SK-N-SH (cell line): ENCODE data around the gene R3HDM1. TPM values are rescaled to one million over a fixed set of nuclear protein-coding genes. Genes with fewer than 3 reads are reported as not detected.

Experiments used
- CTCF ChIA-PET: fragments of 300-600, 350-600 bp; formaldehyde crosslinking; extraction: SDS; loops from one replicate; lab custom pipeline; 2021; lab: Yijun Ruan, JAX
- POLR2A ChIA-PET: fragments of 350-600 bp; sonication (Branson Sonifier 250); formaldehyde crosslinking; extraction: SDS; loops from one replicate; lab custom pipeline; 2020; ENCODE audit warnings: antibody characterized with exemption, inconsistent platforms; lab: Yijun Ruan, JAX
- DNase-seq: peaks from one replicate; pipeline ENCODE4 v3.0.0; 2012
- H2AFZ ChIP-seq: fragments of 200-600 bp; sonication (generic); 2 replicates; pipeline ENCODE4 v1.8.1; 2016; ENCODE audit warnings: antibody characterized with exemption, mild to moderate bottlenecking, low read depth
- H3F3A ChIP-seq: fragments of 200-600 bp; sonication (generic); replicated peaks from 2 replicates; pipeline ENCODE3; 2016; ENCODE audit warnings: antibody characterized with exemption, mild to moderate bottlenecking; ENCODE audit not compliant: insufficient read depth
- H3K27ac ChIP-seq, 2 experiments: fragments of 200-500 bp in 1 of 2; fragments of 200-600 bp in 1 of 2; sonication (Bioruptor generic) in 1 of 2; sonication (generic), shearing (Covaris generic) in 1 of 2; 2 replicates each; pipeline versions ENCODE4 v1.5.1 to v1.6.1; 2014 to 2016; ENCODE audit warnings: low read depth in 2 of 2, inconsistent platforms in 1 of 2, low read length in 1 of 2, mild to moderate bottlenecking in 1 of 2, mixed read lengths in 1 of 2
- H3K27me3 ChIP-seq: fragments of 200-600 bp; sonication (generic), shearing (Covaris generic); 2 replicates; pipeline ENCODE4 v1.6.1; 2016; ENCODE audit warnings: mixed run types; ENCODE audit not compliant: insufficient read depth
- H3K36me3 ChIP-seq, 2 experiments: fragments of 200-500 bp in 1 of 2; fragments of 200-600 bp in 1 of 2; sonication (Bioruptor generic) in 1 of 2; sonication (generic) in 1 of 2; replicated peaks in 1 of 2; 2 replicates each; pipeline versions ENCODE3 to v1.5.1; 2014 to 2016; ENCODE audit warnings: low read length in 1 of 2, mild to moderate bottlenecking in 1 of 2; ENCODE audit not compliant: insufficient read depth in 2 of 2, control insufficient read depth in 1 of 2
- H3K4me1 ChIP-seq, 2 experiments: fragments of 200-500 bp in 1 of 2; fragments of 200-600 bp in 1 of 2; sonication (Bioruptor generic) in 1 of 2; sonication (generic), shearing (Covaris generic) in 1 of 2; 2 replicates each; pipeline versions ENCODE4 v1.5.1 to v1.6.1; 2014 to 2016; ENCODE audit warnings: low read depth in 1 of 2, low read length in 1 of 2, mixed run types in 1 of 2; ENCODE audit not compliant: insufficient read depth in 2 of 2, control insufficient read depth in 1 of 2
- H3K4me2 ChIP-seq: fragments of 200-600 bp; sonication (generic), shearing (Covaris generic); 2 replicates; pipeline ENCODE4 v1.6.1; 2017; ENCODE audit warnings: mixed run types
- H3K4me3 ChIP-seq, 2 experiments: fragments of 200-500 bp in 1 of 2; fragments of 200-600 bp in 1 of 2; sonication (Bioruptor generic) in 1 of 2; sonication (generic), shearing (Covaris generic) in 1 of 2; 2 replicates each; pipeline versions ENCODE4 v1.5.1 to v1.8.1; 2014 to 2016; ENCODE audit warnings: low read depth in 2 of 2, inconsistent platforms in 1 of 2, low read length in 1 of 2, mild to moderate bottlenecking in 1 of 2, mixed read lengths in 1 of 2, moderate library complexity in 1 of 2
- H3K79me2 ChIP-seq: fragments of 200-600 bp; sonication (generic); 2 replicates; pipeline ENCODE4 v1.8.1; 2017; ENCODE audit warnings: mild to moderate bottlenecking; ENCODE audit not compliant: insufficient read depth
- H3K9ac ChIP-seq: fragments of 200-600 bp; sonication (generic); 2 replicates; pipeline ENCODE4 v1.6.1; 2017; ENCODE audit warnings: mixed run types
- H3K9me2 ChIP-seq: fragments of 200-600 bp; sonication (generic); 2 replicates; pipeline ENCODE4 v1.6.1; 2017; ENCODE audit warnings: mixed run types
- H3K9me3 ChIP-seq: fragments of 200-600 bp; sonication (generic); 2 replicates; pipeline ENCODE4 v1.6.1; 2017; ENCODE audit warnings: mixed run types, mild to moderate bottlenecking, moderate library complexity
- H4K20me1 ChIP-seq: fragments of 200-600 bp; sonication (generic); 2 replicates; pipeline ENCODE4 v1.6.1; 2017; ENCODE audit warnings: mild to moderate bottlenecking, mixed run types; ENCODE audit not compliant: insufficient read depth
- ELF1 ChIP-seq: IDR thresholded peaks from 2 replicates; pipeline ENCODE4 v1.4.0; 2012
- EP300 ChIP-seq, 2 experiments: IDR thresholded peaks; 2 replicates each; pipeline versions ENCODE4 v1.4.0 to v1.6.1; 2012; ENCODE audit warnings: borderline replicate concordance in 1 of 2, low read depth in 1 of 2, low read length in 1 of 2
- EZH2phosphoT487 ChIP-seq: fragments of 200-600 bp; sonication (generic); IDR thresholded peaks from 2 replicates; pipeline ENCODE4 v1.6.1; 2017; ENCODE audit warnings: low read depth, mixed run types, mild to moderate bottlenecking, antibody characterized with exemption, moderate library complexity, borderline replicate concordance
- FOSL2 ChIP-seq: IDR thresholded peaks from 2 replicates; pipeline ENCODE4 v1.4.0; 2012; ENCODE audit warnings: low read depth, mild to moderate bottlenecking, moderate library complexity, borderline replicate concordance
- FOXJ3 ChIP-seq: sonication (generic); formaldehyde crosslinking; IDR thresholded peaks from 2 replicates; pipeline ENCODE4 v1.5.1; 2020; ENCODE audit warnings: mild to moderate bottlenecking, missing genetic modification reagents
- GATA2 ChIP-seq: sonication (generic); formaldehyde crosslinking; IDR thresholded peaks from 2 replicates; pipeline ENCODE4 v1.5.0; 2020; ENCODE audit warnings: mild to moderate bottlenecking, missing genetic modification reagents
- JUND ChIP-seq: IDR thresholded peaks from 2 replicates; pipeline ENCODE4 v1.4.0; 2012
- MEF2A ChIP-seq: IDR thresholded peaks from 2 replicates; pipeline ENCODE4 v1.4.0; 2012; ENCODE audit warnings: low read depth, borderline replicate concordance
- MXI1 ChIP-seq: IDR thresholded peaks from 2 replicates; pipeline ENCODE4 v1.6.1; 2012; ENCODE audit warnings: mild to moderate bottlenecking, low read depth, low read length, improper control_type of control experiment
- RAD21 ChIP-seq: IDR thresholded peaks from 2 replicates; pipeline ENCODE4 v1.6.1; 2012; ENCODE audit warnings: mild to moderate bottlenecking, low read length
- RXRA ChIP-seq: IDR thresholded peaks from 2 replicates; pipeline ENCODE4 v1.4.0; 2012; ENCODE audit warnings: low read depth, mild to moderate bottlenecking, borderline replicate concordance
- SMC3 ChIP-seq: IDR thresholded peaks from 2 replicates; pipeline ENCODE4 v1.6.1; 2012; ENCODE audit warnings: low read depth, low read length, improper control_type of control experiment
- TCF12 ChIP-seq: IDR thresholded peaks from 2 replicates; pipeline ENCODE4 v1.4.0; 2012
- TEAD4 ChIP-seq: IDR thresholded peaks from 2 replicates; pipeline ENCODE4 v1.4.0; 2012; ENCODE audit warnings: mild to moderate bottlenecking, borderline replicate concordance; ENCODE audit not compliant: insufficient read depth
- WGBS: methylation state at CpG from one replicate; pipeline ENCODE4 v1.1.6; 2017; ENCODE audit warnings: low lambda C conversion rate; 5-methylcytosine and 5-hydroxymethylcytosine counted together
- polyA plus RNA-seq, 3 experiments: library from polyadenylated mRNA; depleted of rRNA; stranded (reverse); fragments of >200 nt; gene quantifications; 2 replicates each; pipeline ENCODE4 v1.2.3, GENCODE V29; 2012
- TF ChIP-seq, protein P1 (sequence below): IDR thresholded peaks from 2 replicates; pipeline ENCODE4; 2012
- TF ChIP-seq, protein P2 (sequence below): IDR thresholded peaks from 2 replicates; pipeline ENCODE4 v1.4.0; 2012; ENCODE audit warnings: low read depth
- TF ChIP-seq, protein P3 (sequence below): fragments of 150-350 bp; IDR thresholded peaks from 2 replicates; pipeline ENCODE4 v1.6.1; 2017; ENCODE audit warnings: antibody characterized with exemption, low read length, low read depth, borderline replicate concordance
- TF ChIP-seq, protein P4 (sequence below): IDR thresholded peaks from 2 replicates; pipeline ENCODE4 v1.6.1; 2012; ENCODE audit warnings: mild to moderate bottlenecking, low read depth, low read length, moderate library complexity

R3HDM1 gene
- polyA plus RNA-seq, 1 of the 3 experiments (the other 2 are of a cell fraction) = 38.2 TPM

- ChIA-PET POLR2A (no interaction called here), CTCF (interaction anchor here (1.2 to 1.7 kb wide), 2 partner anchors 681 kb away, joined by 3 to 4 read pairs; no protein-coding TSS in a partner anchor)
- TF ChIP-seq GATA2 = no peak
- TF ChIP-seq TCF12 = no peak
- TF ChIP-seq EP300 (IDR thresholded peaks at IDR 0.05; ENCODE audit: borderline replicate concordance in 1 of 2, low read depth in 1 of 2, low read length in 1 of 2) = no peak
- TF ChIP-seq, protein P1, sequence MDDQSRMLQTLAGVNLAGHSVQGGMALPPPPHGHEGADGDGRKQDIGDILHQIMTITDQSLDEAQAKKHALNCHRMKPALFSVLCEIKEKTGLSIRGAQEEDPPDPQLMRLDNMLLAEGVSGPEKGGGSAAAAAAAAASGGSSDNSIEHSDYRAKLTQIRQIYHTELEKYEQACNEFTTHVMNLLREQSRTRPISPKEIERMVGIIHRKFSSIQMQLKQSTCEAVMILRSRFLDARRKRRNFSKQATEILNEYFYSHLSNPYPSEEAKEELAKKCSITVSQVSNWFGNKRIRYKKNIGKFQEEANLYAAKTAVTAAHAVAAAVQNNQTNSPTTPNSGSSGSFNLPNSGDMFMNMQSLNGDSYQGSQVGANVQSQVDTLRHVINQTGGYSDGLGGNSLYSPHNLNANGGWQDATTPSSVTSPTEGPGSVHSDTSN = no peak
- no peak for TF ChIP-seq ELF1
- TF ChIP-seq, protein P2, sequence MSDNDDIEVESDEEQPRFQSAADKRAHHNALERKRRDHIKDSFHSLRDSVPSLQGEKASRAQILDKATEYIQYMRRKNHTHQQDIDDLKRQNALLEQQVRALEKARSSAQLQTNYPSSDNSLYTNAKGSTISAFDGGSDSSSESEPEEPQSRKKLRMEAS = no peak
- TF ChIP-seq, protein P3, sequence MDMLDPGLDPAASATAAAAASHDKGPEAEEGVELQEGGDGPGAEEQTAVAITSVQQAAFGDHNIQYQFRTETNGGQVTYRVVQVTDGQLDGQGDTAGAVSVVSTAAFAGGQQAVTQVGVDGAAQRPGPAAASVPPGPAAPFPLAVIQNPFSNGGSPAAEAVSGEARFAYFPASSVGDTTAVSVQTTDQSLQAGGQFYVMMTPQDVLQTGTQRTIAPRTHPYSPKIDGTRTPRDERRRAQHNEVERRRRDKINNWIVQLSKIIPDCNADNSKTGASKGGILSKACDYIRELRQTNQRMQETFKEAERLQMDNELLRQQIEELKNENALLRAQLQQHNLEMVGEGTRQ = no peak
- no peak for TF ChIP-seq FOSL2
- TF ChIP-seq RAD21 = no peak
- no peak for TF ChIP-seq MEF2A
- no peak for TF ChIP-seq FOXJ3 (CRISPR knock-in tag)
- TF ChIP-seq SMC3 = no peak
- no peak for TF ChIP-seq TEAD4
Measured at GRCh38 chr2:135685361-135685760, 154.1 kb downstream of the R3HDM1 start.

DNA sequence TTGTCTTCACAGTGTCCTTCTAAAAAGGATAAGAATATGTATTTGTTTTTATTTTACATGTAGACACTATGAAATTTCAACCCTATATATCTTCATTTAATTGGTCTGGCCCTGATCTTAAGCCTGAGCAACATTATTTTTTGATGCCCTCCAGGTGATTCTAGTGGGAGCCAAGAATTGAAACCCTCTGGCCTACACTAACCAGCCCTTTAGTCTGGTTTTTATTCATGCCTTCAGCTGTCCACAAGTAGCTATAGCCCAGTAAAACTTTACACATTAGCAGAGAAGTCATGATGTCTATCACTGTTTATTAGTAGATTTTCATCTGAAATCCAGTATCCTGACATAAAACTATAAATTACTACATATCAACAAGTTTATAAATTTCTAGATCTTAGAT is 157.7 kb downstream of the R3HDM1 start:
- no peaks in the 10 kb centered on the region for H3K9me3 ChIP-seq
- H3K79me2 ChIP-seq = no peaks in the 10 kb centered on the region
- ChIA-PET CTCF (interaction anchor here (0.7 to 1.4 kb wide), 2 partner anchors 11 to 21 kb away, joined by 3 to 9 read pairs; no protein-coding TSS in a partner anchor), POLR2A (no interaction called here)
- H3K4me1 ChIP-seq = no peaks in the 10 kb centered on the region; a peak in 1 of 4 replicates
- H3K9ac ChIP-seq = no peak overlapping the region
- H2AFZ ChIP-seq = no peak overlapping the region
- H3F3A ChIP-seq = peaks cover 8% of the 10 kb centered on the region
- TF ChIP-seq, protein P4, sequence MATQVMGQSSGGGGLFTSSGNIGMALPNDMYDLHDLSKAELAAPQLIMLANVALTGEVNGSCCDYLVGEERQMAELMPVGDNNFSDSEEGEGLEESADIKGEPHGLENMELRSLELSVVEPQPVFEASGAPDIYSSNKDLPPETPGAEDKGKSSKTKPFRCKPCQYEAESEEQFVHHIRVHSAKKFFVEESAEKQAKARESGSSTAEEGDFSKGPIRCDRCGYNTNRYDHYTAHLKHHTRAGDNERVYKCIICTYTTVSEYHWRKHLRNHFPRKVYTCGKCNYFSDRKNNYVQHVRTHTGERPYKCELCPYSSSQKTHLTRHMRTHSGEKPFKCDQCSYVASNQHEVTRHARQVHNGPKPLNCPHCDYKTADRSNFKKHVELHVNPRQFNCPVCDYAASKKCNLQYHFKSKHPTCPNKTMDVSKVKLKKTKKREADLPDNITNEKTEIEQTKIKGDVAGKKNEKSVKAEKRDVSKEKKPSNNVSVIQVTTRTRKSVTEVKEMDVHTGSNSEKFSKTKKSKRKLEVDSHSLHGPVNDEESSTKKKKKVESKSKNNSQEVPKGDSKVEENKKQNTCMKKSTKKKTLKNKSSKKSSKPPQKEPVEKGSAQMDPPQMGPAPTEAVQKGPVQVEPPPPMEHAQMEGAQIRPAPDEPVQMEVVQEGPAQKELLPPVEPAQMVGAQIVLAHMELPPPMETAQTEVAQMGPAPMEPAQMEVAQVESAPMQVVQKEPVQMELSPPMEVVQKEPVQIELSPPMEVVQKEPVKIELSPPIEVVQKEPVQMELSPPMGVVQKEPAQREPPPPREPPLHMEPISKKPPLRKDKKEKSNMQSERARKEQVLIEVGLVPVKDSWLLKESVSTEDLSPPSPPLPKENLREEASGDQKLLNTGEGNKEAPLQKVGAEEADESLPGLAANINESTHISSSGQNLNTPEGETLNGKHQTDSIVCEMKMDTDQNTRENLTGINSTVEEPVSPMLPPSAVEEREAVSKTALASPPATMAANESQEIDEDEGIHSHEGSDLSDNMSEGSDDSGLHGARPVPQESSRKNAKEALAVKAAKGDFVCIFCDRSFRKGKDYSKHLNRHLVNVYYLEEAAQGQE = no peak
- TF ChIP-seq GATA2 (no peak), JUND (no peak), RXRA (no peak), MXI1 (no peak), EZH2phosphoT487 (no peak), ELF1 (no peak), RAD21 (no peak)
- TF ChIP-seq, protein P2 = no peak
- TF ChIP-seq, protein P1 = no peak
- no peak overlapping the region for H3K4me2 ChIP-seq
- peaks cover 0 to 18% of the 10 kb centered on the region in 2 experiments for H3K36me3 ChIP-seq
- H3K27me3 ChIP-seq = no peaks in the 10 kb centered on the region
- no peak overlapping the region for H3K27ac ChIP-seq
- DNase-seq = no peak
- H3K9me2 ChIP-seq = no peaks in the 10 kb centered on the region
- H4K20me1 ChIP-seq = no peaks in the 10 kb centered on the region
- no peak overlapping the region for H3K4me3 ChIP-seq

More at GRCh38 chr2:135685361-135685760, 154.1 kb downstream of the R3HDM1 start:
- 73% methylated on average over 1 of the region's 1 CpG for WGBS
- DNase-seq = no peak
- no peak overlapping the region for H2AFZ ChIP-seq
- H3F3A ChIP-seq = peaks cover 8% of the 10 kb centered on the region
- H3K27ac ChIP-seq = no peak overlapping the region
- H4K20me1 ChIP-seq = no peaks in the 10 kb centered on the region
- H3K79me2 ChIP-seq = no peaks in the 10 kb centered on the region
- H3K9me3 ChIP-seq = no peaks in the 10 kb centered on the region
- no peaks in the 10 kb centered on the region for H3K9me2 ChIP-seq
- H3K27me3 ChIP-seq = no peaks in the 10 kb centered on the region
- H3K4me3 ChIP-seq = no peak overlapping the region
- H3K9ac ChIP-seq = no peak overlapping the region
- H3K4me2 ChIP-seq = no peak overlapping the region
- H3K4me1 ChIP-seq = no peaks in the 10 kb centered on the region; a peak in 1 of 4 replicates
- H3K36me3 ChIP-seq = peaks cover 6 to 29% of the 10 kb centered on the region in 2 experiments
